Liver (tissue), 9 donors: ENCODE data around the gene NTNG1. TPM values are rescaled to one million over a fixed set of nuclear protein-coding genes. Genes with fewer than 3 reads are reported as not detected.
A peak's percentile ranks its signal among the peaks of the same experiment; 100 is the strongest.

Source experiments
- DNase-seq: peaks from one replicate; pipeline ENCODE4 v3.0.0-alpha.2; 2017; ENCODE audit warnings: low spot score
- H3K27ac ChIP-seq, 2 donors: one replicate each; pipeline ENCODE4 v1.7.0; 2013; ENCODE audit warnings: inconsistent platforms in 2 of 2, low read length in 2 of 2, control low read depth in 1 of 2, low read depth in 1 of 2, mild to moderate bottlenecking in 1 of 2
- H3K27me3 ChIP-seq, 4 donors: one replicate each; pipeline versions ENCODE4 v1.6.1 to v1.7.0; 2013; ENCODE audit warnings: low read length in 3 of 4, inconsistent platforms in 1 of 4, mild to moderate bottlenecking in 1 of 4, moderate library complexity in 1 of 4; ENCODE audit not compliant: control insufficient read depth in 4 of 4, insufficient read depth in 4 of 4
- H3K36me3 ChIP-seq, 4 donors: one replicate each; pipeline versions ENCODE4 v1.6.1 to v1.7.0; 2013; ENCODE audit warnings: low read length in 3 of 4, mild to moderate bottlenecking in 3 of 4, low read depth in 1 of 4, moderate library complexity in 1 of 4; ENCODE audit not compliant: control insufficient read depth in 4 of 4, insufficient read depth in 3 of 4
- H3K4me1 ChIP-seq, 4 donors: one replicate each; pipeline versions ENCODE4 v1.6.1 to v1.7.0; 2013; ENCODE audit warnings: low read length in 3 of 4, mild to moderate bottlenecking in 3 of 4, moderate library complexity in 1 of 4; ENCODE audit not compliant: control insufficient read depth in 4 of 4, insufficient read depth in 4 of 4
- H3K4me3 ChIP-seq, 3 donors: one replicate each; pipeline versions ENCODE4 v1.6.1 to v1.7.0; 2013; ENCODE audit warnings: low read length in 3 of 3, control low read depth in 1 of 3, low read depth in 1 of 3, mild to moderate bottlenecking in 1 of 3
- H3K9ac ChIP-seq, 2 donors: one replicate each; pipeline ENCODE4 v1.7.0; 2013; ENCODE audit warnings: low read length in 2 of 2, mild to moderate bottlenecking in 2 of 2, moderate library complexity in 2 of 2, control low read depth in 1 of 2, low read depth in 1 of 2
- H3K9me3 ChIP-seq, 4 donors: one replicate each; pipeline versions ENCODE4 v1.6.1 to v1.7.0; 2013; ENCODE audit warnings: low read length in 3 of 4; ENCODE audit not compliant: control insufficient read depth in 4 of 4
- ATF3 ChIP-seq: IDR thresholded peaks from 2 replicates; pipeline ENCODE4 v1.6.1; 2016; ENCODE audit warnings: antibody characterized with exemption
- CTCF ChIP-seq: fragments of 150-350 bp; IDR thresholded peaks from 2 replicates; pipeline ENCODE4 v1.5.1; 2017; ENCODE audit warnings: improper control_type of control experiment, low read depth, low read length; ENCODE audit not compliant: missing input control
- EGR1 ChIP-seq, 2 donors: IDR thresholded peaks; 2 replicates each; pipeline ENCODE4 v1.6.1; 2016 to 2018; ENCODE audit warnings: antibody characterized with exemption in 2 of 2, low read depth in 2 of 2
- FOXA1 ChIP-seq: IDR thresholded peaks from 2 replicates; pipeline ENCODE4 v1.6.1; 2016; ENCODE audit warnings: antibody characterized with exemption
- FOXA2 ChIP-seq: IDR thresholded peaks from 2 replicates; pipeline ENCODE4 v1.6.1; 2016; ENCODE audit warnings: antibody characterized with exemption
- HNF4G ChIP-seq: IDR thresholded peaks from 2 replicates; pipeline ENCODE4 v1.6.1; 2016; ENCODE audit warnings: antibody characterized with exemption
- JUND ChIP-seq, 2 donors: IDR thresholded peaks; 2 replicates each; pipeline ENCODE4 v1.6.1; 2016; ENCODE audit warnings: antibody characterized with exemption in 2 of 2
- MAX ChIP-seq: IDR thresholded peaks from 2 replicates; pipeline ENCODE4 v1.6.1; 2016; ENCODE audit warnings: antibody characterized with exemption
- NR2F2 ChIP-seq: IDR thresholded peaks from 2 replicates; pipeline ENCODE4 v1.6.1; 2016; ENCODE audit warnings: antibody characterized with exemption
- RAD21 ChIP-seq, 2 donors: IDR thresholded peaks; 2 replicates each; pipeline ENCODE4 v1.6.1; 2016; ENCODE audit warnings: antibody characterized with exemption in 2 of 2, mild to moderate bottlenecking in 2 of 2
- REST ChIP-seq: IDR thresholded peaks from 2 replicates; pipeline ENCODE4 v1.6.1; 2016; ENCODE audit warnings: antibody characterized with exemption, mild to moderate bottlenecking
- SP1 ChIP-seq: IDR thresholded peaks from 2 replicates; pipeline ENCODE4 v1.6.1; 2018; ENCODE audit warnings: antibody characterized with exemption, mild to moderate bottlenecking
- TAF1 ChIP-seq: conservative IDR thresholded peaks from 2 replicates; pipeline ENCODE4 v1.6.1; 2016; ENCODE audit warnings: antibody characterized with exemption, mild to moderate bottlenecking
- YY1 ChIP-seq: IDR thresholded peaks from 2 replicates; pipeline ENCODE4 v1.6.1; 2016; ENCODE audit warnings: antibody characterized with exemption, mild to moderate bottlenecking
- ZBTB33 ChIP-seq: IDR thresholded peaks from 2 replicates; pipeline ENCODE4 v1.6.1; 2016; ENCODE audit warnings: antibody characterized with exemption
- WGBS: extraction: QIAGEN DNeasy Blood & Tissue Kit; methylation state at CpG from one replicate; pipeline ENCODE4 v1.1.7; 2013; 5-methylcytosine and 5-hydroxymethylcytosine counted together
- polyA plus RNA-seq, 2 donors: library from polyadenylated mRNA; stranded (reverse) in 1 of 2; unstranded in 1 of 2; fragments of 200-250 nt in 1 of 2; fragments of >200 nt in 1 of 2; fragmentation: Nextera tagmentation in 1 of 2; extraction: Ambion mirVana in 1 of 2; gene quantifications; one replicate each; pipeline versions ENCODE4 v1.2.1 to v1.2.3, GENCODE V29; 2013 to 2015
- total RNA-seq, 2 donors: library from RNA; depleted of rRNA; stranded (reverse); fragments of >200 nt; gene quantifications; one replicate each; pipeline ENCODE4 v1.2.3, GENCODE V29; 2014
- donor health status: healthy.
- donor health status: healthy.
- donor health status: healthy.
- donor health status: healthy.
- donor health status: healthy.

NTNG1 gene
- under 1 TPM; under 0.01 TPM for total RNA-seq
- not detected for polyA plus RNA-seq

GRCh38 chr1:107140703-107141490, at the start of gene NTNG1:
NTNG1 (plus strand) TSS chr1:107141039.
- no peak for TF ChIP-seq CTCF
- no peak for TF ChIP-seq NR2F2
- no peak for TF ChIP-seq ATF3
- no peak for TF ChIP-seq FOXA1
- TF ChIP-seq FOXA2 = no peak
- no peak for TF ChIP-seq HNF4G
- TF ChIP-seq RAD21 (IDR thresholded peaks at IDR 0.05) = no peak
- no peak for TF ChIP-seq YY1
- TF ChIP-seq REST = no peak
- TF ChIP-seq SP1 = no peak
- TF ChIP-seq MAX = no peak
- Histone ChIP-seq H3K4me1 (peaks cover 15 to 25% (median 19%) of the 10 kb centered on the region in 4 donors), H3K27me3 (peaks cover 0 to 23% (median 6%) of the 10 kb centered on the region in 4 donors), H3K4me3 (peak within 1 kb of the TSS in 2 of 3 donors; percentile 58 to 63), H3K9me3 (no peaks in the 10 kb centered on the region), H3K36me3 (no peaks in the 10 kb centered on the region), H3K9ac (peak within 1 kb of the TSS in 1 of 2 donors; percentile 13), H3K27ac (no peak within 1 kb of the TSS)
- WGBS = 2% methylated on average over 79 of the region's 79 CpGs
- no peak for DNase-seq

GRCh38 chr1:107091418-107091817, 49.4 kb upstream of the NTNG1 start:
- DNase-seq = no peak
- Histone ChIP-seq H3K9ac (no peak overlapping the region), H3K27me3 (no peaks in the 10 kb centered on the region), H3K9me3 (no peaks in the 10 kb centered on the region), H3K36me3 (no peaks in the 10 kb centered on the region), H3K4me3 (no peak overlapping the region), H3K27ac (no peak overlapping the region), H3K4me1 (no peaks in the 10 kb centered on the region)
- WGBS = 72% methylated on average over 1 of the region's 1 CpG
- TF ChIP-seq MAX = no peak
- no peak for TF ChIP-seq ZBTB33
- TF ChIP-seq CTCF = no peak
- no peak for TF ChIP-seq HNF4G
- TF ChIP-seq NR2F2 = no peak
- no peak for TF ChIP-seq TAF1
- TF ChIP-seq ATF3 = no peak
- TF ChIP-seq EGR1 (IDR thresholded peaks at IDR 0.05; ENCODE audit: low read depth in 2 of 2) = no peak
- TF ChIP-seq REST = no peak
- no peak for TF ChIP-seq YY1
- TF ChIP-seq JUND (IDR thresholded peaks at IDR 0.05) = no peak
- TF ChIP-seq FOXA2 = no peak
